SK-N-SH (cell line): Measurements from ENCODE around the gene LIN7C. TPM values are rescaled to one million over a fixed set of nuclear protein-coding genes. Genes with fewer than 3 reads are reported as not detected.

Experiments
- CTCF ChIA-PET: fragments of 300-600, 350-600 bp; formaldehyde crosslinking; extraction: SDS; loops from one replicate; lab custom pipeline; 2021; lab: Yijun Ruan, JAX
- POLR2A ChIA-PET: fragments of 350-600 bp; sonication (Branson Sonifier 250); formaldehyde crosslinking; extraction: SDS; loops from one replicate; lab custom pipeline; 2020; ENCODE audit warnings: antibody characterized with exemption, inconsistent platforms; lab: Yijun Ruan, JAX
- DNase-seq: peaks from one replicate; pipeline ENCODE4 v3.0.0; 2012
- H2AFZ ChIP-seq: fragments of 200-600 bp; sonication (generic); 2 replicates; pipeline ENCODE4 v1.8.1; 2016; ENCODE audit warnings: antibody characterized with exemption, mild to moderate bottlenecking, low read depth
- H3F3A ChIP-seq: fragments of 200-600 bp; sonication (generic); replicated peaks from 2 replicates; pipeline ENCODE3; 2016; ENCODE audit warnings: antibody characterized with exemption, mild to moderate bottlenecking; ENCODE audit not compliant: insufficient read depth
- H3K27ac ChIP-seq, 2 experiments: fragments of 200-500 bp in 1 of 2; fragments of 200-600 bp in 1 of 2; sonication (Bioruptor generic) in 1 of 2; sonication (generic), shearing (Covaris generic) in 1 of 2; 2 replicates each; pipeline versions ENCODE4 v1.5.1 to v1.6.1; 2014 to 2016; ENCODE audit warnings: low read depth in 2 of 2, inconsistent platforms in 1 of 2, low read length in 1 of 2, mild to moderate bottlenecking in 1 of 2, mixed read lengths in 1 of 2
- H3K27me3 ChIP-seq: fragments of 200-600 bp; sonication (generic), shearing (Covaris generic); 2 replicates; pipeline ENCODE4 v1.6.1; 2016; ENCODE audit warnings: mixed run types; ENCODE audit not compliant: insufficient read depth
- H3K36me3 ChIP-seq, 2 experiments: fragments of 200-500 bp in 1 of 2; fragments of 200-600 bp in 1 of 2; sonication (Bioruptor generic) in 1 of 2; sonication (generic) in 1 of 2; replicated peaks in 1 of 2; 2 replicates each; pipeline versions ENCODE3 to v1.5.1; 2014 to 2016; ENCODE audit warnings: low read length in 1 of 2, mild to moderate bottlenecking in 1 of 2; ENCODE audit not compliant: insufficient read depth in 2 of 2, control insufficient read depth in 1 of 2
- H3K4me1 ChIP-seq, 2 experiments: fragments of 200-500 bp in 1 of 2; fragments of 200-600 bp in 1 of 2; sonication (Bioruptor generic) in 1 of 2; sonication (generic), shearing (Covaris generic) in 1 of 2; 2 replicates each; pipeline versions ENCODE4 v1.5.1 to v1.6.1; 2014 to 2016; ENCODE audit warnings: low read depth in 1 of 2, low read length in 1 of 2, mixed run types in 1 of 2; ENCODE audit not compliant: insufficient read depth in 2 of 2, control insufficient read depth in 1 of 2
- H3K4me2 ChIP-seq: fragments of 200-600 bp; sonication (generic), shearing (Covaris generic); 2 replicates; pipeline ENCODE4 v1.6.1; 2017; ENCODE audit warnings: mixed run types
- H3K4me3 ChIP-seq, 2 experiments: fragments of 200-500 bp in 1 of 2; fragments of 200-600 bp in 1 of 2; sonication (Bioruptor generic) in 1 of 2; sonication (generic), shearing (Covaris generic) in 1 of 2; 2 replicates each; pipeline versions ENCODE4 v1.5.1 to v1.8.1; 2014 to 2016; ENCODE audit warnings: low read depth in 2 of 2, inconsistent platforms in 1 of 2, low read length in 1 of 2, mild to moderate bottlenecking in 1 of 2, mixed read lengths in 1 of 2, moderate library complexity in 1 of 2
- H3K79me2 ChIP-seq: fragments of 200-600 bp; sonication (generic); 2 replicates; pipeline ENCODE4 v1.8.1; 2017; ENCODE audit warnings: mild to moderate bottlenecking; ENCODE audit not compliant: insufficient read depth
- H3K9ac ChIP-seq: fragments of 200-600 bp; sonication (generic); 2 replicates; pipeline ENCODE4 v1.6.1; 2017; ENCODE audit warnings: mixed run types
- H3K9me2 ChIP-seq: fragments of 200-600 bp; sonication (generic); 2 replicates; pipeline ENCODE4 v1.6.1; 2017; ENCODE audit warnings: mixed run types
- H3K9me3 ChIP-seq: fragments of 200-600 bp; sonication (generic); 2 replicates; pipeline ENCODE4 v1.6.1; 2017; ENCODE audit warnings: mixed run types, mild to moderate bottlenecking, moderate library complexity
- H4K20me1 ChIP-seq: fragments of 200-600 bp; sonication (generic); 2 replicates; pipeline ENCODE4 v1.6.1; 2017; ENCODE audit warnings: mild to moderate bottlenecking, mixed run types; ENCODE audit not compliant: insufficient read depth
- CHD2 ChIP-seq: fragments of 150-350 bp; IDR thresholded peaks from 2 replicates; pipeline ENCODE4 v1.6.1; 2018; ENCODE audit warnings: low read length; ENCODE audit not compliant: partially characterized antibody
- ELF1 ChIP-seq: IDR thresholded peaks from 2 replicates; pipeline ENCODE4 v1.4.0; 2012
- FOSL2 ChIP-seq: IDR thresholded peaks from 2 replicates; pipeline ENCODE4 v1.4.0; 2012; ENCODE audit warnings: low read depth, mild to moderate bottlenecking, moderate library complexity, borderline replicate concordance
- FOXJ3 ChIP-seq: sonication (generic); formaldehyde crosslinking; IDR thresholded peaks from 2 replicates; pipeline ENCODE4 v1.5.1; 2020; ENCODE audit warnings: mild to moderate bottlenecking, missing genetic modification reagents
- FOXM1 ChIP-seq: IDR thresholded peaks from 2 replicates; pipeline ENCODE4 v1.4.0; 2012; ENCODE audit warnings: low read depth, mild to moderate bottlenecking
- GABPA ChIP-seq: IDR thresholded peaks from 2 replicates; pipeline ENCODE4 v1.4.0; 2012; ENCODE audit warnings: low read depth, mild to moderate bottlenecking
- GATA2 ChIP-seq: sonication (generic); formaldehyde crosslinking; IDR thresholded peaks from 2 replicates; pipeline ENCODE4 v1.5.0; 2020; ENCODE audit warnings: mild to moderate bottlenecking, missing genetic modification reagents
- NRF1 ChIP-seq: IDR thresholded peaks from 2 replicates; pipeline ENCODE4 v1.6.1; 2012; ENCODE audit warnings: low read depth, mild to moderate bottlenecking, low read length
- POLR2AphosphoS5 ChIP-seq: IDR thresholded peaks from 2 replicates; pipeline ENCODE4 v1.6.1; 2012; ENCODE audit warnings: low read depth, low read length
- RAD21 ChIP-seq: IDR thresholded peaks from 2 replicates; pipeline ENCODE4 v1.6.1; 2012; ENCODE audit warnings: mild to moderate bottlenecking, low read length
- REST ChIP-seq: IDR thresholded peaks from 2 replicates; pipeline ENCODE4 v1.6.1; 2012; ENCODE audit warnings: mild to moderate bottlenecking, low read depth, low read length, moderate library complexity
- RFX5 ChIP-seq: IDR thresholded peaks from 2 replicates; pipeline ENCODE4 v1.6.1; 2012; ENCODE audit warnings: mild to moderate bottlenecking, improper control_type of control experiment, low read length
- RXRA ChIP-seq: IDR thresholded peaks from 2 replicates; pipeline ENCODE4 v1.4.0; 2012; ENCODE audit warnings: low read depth, mild to moderate bottlenecking, borderline replicate concordance
- SIN3A ChIP-seq: IDR thresholded peaks from 2 replicates; pipeline ENCODE4 v1.6.1; 2012; ENCODE audit warnings: low read depth, mild to moderate bottlenecking, low read length, moderate library complexity, borderline replicate concordance
- SMC3 ChIP-seq: IDR thresholded peaks from 2 replicates; pipeline ENCODE4 v1.6.1; 2012; ENCODE audit warnings: low read depth, low read length, improper control_type of control experiment
- TEAD4 ChIP-seq: IDR thresholded peaks from 2 replicates; pipeline ENCODE4 v1.4.0; 2012; ENCODE audit warnings: mild to moderate bottlenecking, borderline replicate concordance; ENCODE audit not compliant: insufficient read depth
- WGBS: methylation state at CpG from one replicate; pipeline ENCODE4 v1.1.6; 2017; ENCODE audit warnings: low lambda C conversion rate; 5-methylcytosine and 5-hydroxymethylcytosine counted together
- polyA plus RNA-seq, 3 experiments: library from polyadenylated mRNA; depleted of rRNA; stranded (reverse); fragments of >200 nt; gene quantifications; 2 replicates each; pipeline ENCODE4 v1.2.3, GENCODE V29; 2012
- TF ChIP-seq, protein P1 (sequence below): IDR thresholded peaks from 2 replicates; pipeline ENCODE4; 2012

Gene LIN7C
- polyA plus RNA-seq, 1 of the 3 experiments (the other 2 are of a cell fraction), result 7.3 TPM

DNA sequence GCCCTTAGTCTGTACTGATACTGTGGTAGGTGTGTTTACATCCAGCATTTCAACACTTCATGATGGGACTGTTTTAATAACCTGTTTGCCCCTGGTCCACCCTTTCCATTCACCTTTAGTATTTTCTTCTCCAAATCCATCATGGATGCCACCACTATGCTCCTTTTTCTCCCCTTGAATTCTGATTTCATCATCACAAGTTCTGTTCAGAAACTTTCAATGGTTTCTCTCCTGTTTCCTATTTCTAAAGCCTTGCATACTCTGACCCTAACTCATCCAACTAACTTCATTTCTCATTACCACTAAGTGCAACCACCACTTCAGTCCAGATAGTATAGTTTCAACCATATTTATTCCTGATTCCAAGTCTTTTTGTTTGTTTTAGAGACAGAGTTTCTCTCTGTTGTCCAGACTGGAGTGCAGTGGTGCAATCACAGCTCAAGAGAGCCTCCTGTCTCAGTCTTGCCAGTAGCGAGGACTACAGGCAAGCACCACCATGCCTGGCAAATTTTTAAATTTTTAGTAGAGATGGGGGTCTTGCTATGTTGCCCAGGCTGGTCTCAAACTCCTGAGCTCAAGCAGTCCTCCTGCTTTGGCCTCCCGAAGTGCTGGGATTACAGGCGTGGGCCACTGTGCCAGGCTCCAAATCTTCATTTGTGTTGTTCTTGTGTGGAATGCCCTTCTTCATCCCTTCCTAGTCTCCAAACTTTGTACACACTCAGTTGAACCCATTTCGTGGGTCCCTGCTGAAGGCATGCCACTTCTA lies 1.2 kb upstream of the LIN7C start (continued):
- TF ChIP-seq FOXJ3 (CRISPR knock-in tag) (no peak), RFX5 (no peak)
- TF ChIP-seq, protein P1, sequence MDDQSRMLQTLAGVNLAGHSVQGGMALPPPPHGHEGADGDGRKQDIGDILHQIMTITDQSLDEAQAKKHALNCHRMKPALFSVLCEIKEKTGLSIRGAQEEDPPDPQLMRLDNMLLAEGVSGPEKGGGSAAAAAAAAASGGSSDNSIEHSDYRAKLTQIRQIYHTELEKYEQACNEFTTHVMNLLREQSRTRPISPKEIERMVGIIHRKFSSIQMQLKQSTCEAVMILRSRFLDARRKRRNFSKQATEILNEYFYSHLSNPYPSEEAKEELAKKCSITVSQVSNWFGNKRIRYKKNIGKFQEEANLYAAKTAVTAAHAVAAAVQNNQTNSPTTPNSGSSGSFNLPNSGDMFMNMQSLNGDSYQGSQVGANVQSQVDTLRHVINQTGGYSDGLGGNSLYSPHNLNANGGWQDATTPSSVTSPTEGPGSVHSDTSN, result no peak

GRCh38 chr11:27505781-27506180 lies 788 bp downstream of the LIN7C start:
- H3F3A ChIP-seq, result no peaks in the 10 kb centered on the region
- POLR2A ChIA-PET, result no interaction called here
- H4K20me1 ChIP-seq, result no peaks in the 10 kb centered on the region
- TF ChIP-seq TEAD4, result no peak
- no peak for TF ChIP-seq REST
- TF ChIP-seq FOXM1, result no peak
- TF ChIP-seq SMC3, result no peak
- TF ChIP-seq GATA2 (CRISPR knock-in tag), result no peak
- no peak for TF ChIP-seq RXRA
- TF ChIP-seq FOSL2, result no peak
- TF ChIP-seq POLR2AphosphoS5, result no peak
- no peak for TF ChIP-seq GABPA
- TF ChIP-seq RAD21, result no peak
- no peak for TF ChIP-seq SIN3A
- TF ChIP-seq CHD2, result no peak
- no peak for TF ChIP-seq NRF1
- no peak for TF ChIP-seq ELF1
- H3K9me3 ChIP-seq, result no peaks in the 10 kb centered on the region
- H3K79me2 ChIP-seq, result peaks cover 69% of the 10 kb centered on the region
- H3K9me2 ChIP-seq, result no peaks in the 10 kb centered on the region
- peak overlapping the region; percentile 88 for H3K9ac ChIP-seq
- H3K36me3 ChIP-seq, result peaks cover 20 to 22% of the 10 kb centered on the region in 2 experiments
- peak overlapping the region; percentile 88 for H2AFZ ChIP-seq
- peak overlapping the region; percentile 79 to 92 for H3K27ac ChIP-seq
- WGBS, result 13% methylated on average over 5 of the region's 5 CpGs
- H3K27me3 ChIP-seq, result no peaks in the 10 kb centered on the region
- H3K4me2 ChIP-seq, result peak overlapping the region; percentile 90
- peaks cover 5 to 20% of the 10 kb centered on the region in 2 experiments; a peak in 3 of 4 replicates for H3K4me1 ChIP-seq
- DNase-seq, result no peak
- CTCF ChIA-PET, result no interaction called here
- peak overlapping the region; percentile 93 to 95 for H3K4me3 ChIP-seq
